PC-3 (cell line): ENCODE results near the gene RFXANK. TPM values are rescaled to one million over a fixed set of nuclear protein-coding genes. Genes with fewer than 3 reads are reported as not detected.

Experiments used
- ATAC-seq: fragments of 200-7000 bp; cut with Tn5 transposase; 2 replicates; pipeline ENCODE4 v1.9.1; 2020; ENCODE audit warnings: mild to moderate bottlenecking, moderate library complexity
- BruUV-seq: library from RNA; stranded (reverse); fragments of 400-500 nt; replicated peaks from 2 replicates; lab custom pipeline; 2021; lab: Mats Ljungman, UMichigan
- CTCF ChIA-PET: fragments of 300-600 bp; sonication (Branson Sonifier 250); formaldehyde crosslinking; loops from one replicate; lab custom pipeline; 2022; ENCODE audit warnings: antibody characterized with exemption; lab: Charles Lee
- POLR2A ChIA-PET: fragments of 300-600 bp; sonication (Branson Sonifier 250); formaldehyde crosslinking; loops from one replicate; lab custom pipeline; 2022; ENCODE audit warnings: antibody characterized with exemption; ENCODE audit not compliant: unreplicated experiment; lab: Charles Lee
- DNase-seq: peaks from one replicate; pipeline ENCODE4 v3.0.0-alpha.2; 2015
- H2AFZ ChIP-seq: fragments of 300-600 bp; sonication (generic); 2 replicates; pipeline ENCODE4 v1.6.0; 2016; ENCODE audit warnings: antibody characterized with exemption, low read length
- H3F3A ChIP-seq: fragments of 300-600 bp; sonication (generic); one replicate; pipeline ENCODE4 v1.6.0; 2017; ENCODE audit warnings: antibody characterized with exemption, low read length, control low read depth, mild to moderate bottlenecking; ENCODE audit not compliant: unreplicated experiment
- H3K27ac ChIP-seq: fragments of 300-600 bp; sonication (generic); 2 replicates; pipeline ENCODE4 v1.5.1; 2016; ENCODE audit warnings: mild to moderate bottlenecking, low read length
- H3K27me3 ChIP-seq: fragments of 300-600 bp; sonication (generic); 2 replicates; pipeline ENCODE4 v1.6.1; 2016; ENCODE audit warnings: low read length, mixed read lengths
- H3K36me3 ChIP-seq: fragments of 300-600 bp; sonication (generic); 2 replicates; pipeline ENCODE4 v1.6.1; 2016; ENCODE audit warnings: low read depth, mixed run types, low read length, mixed read lengths
- H3K4me1 ChIP-seq: fragments of 300-600 bp; sonication (generic); 2 replicates; pipeline ENCODE4 v1.5.1; 2016; ENCODE audit warnings: low read length; ENCODE audit not compliant: insufficient read depth
- H3K4me2 ChIP-seq: fragments of 300-600 bp; sonication (generic); 2 replicates; pipeline ENCODE4 v1.6.0; 2016; ENCODE audit warnings: low read length
- H3K4me3 ChIP-seq: fragments of 300-600 bp; sonication (generic); 2 replicates; pipeline ENCODE4 v1.5.1; 2016; ENCODE audit warnings: mild to moderate bottlenecking, low read length, mixed read lengths
- H3K79me2 ChIP-seq: fragments of 300-600 bp; sonication (generic); 2 replicates; pipeline ENCODE4 v1.6.1; 2017; ENCODE audit warnings: low read length, mixed read lengths
- H3K9ac ChIP-seq: fragments of 300-600 bp; sonication (generic); 2 replicates; pipeline ENCODE4 v1.6.0; 2016; ENCODE audit warnings: mild to moderate bottlenecking, low read length
- H3K9me2 ChIP-seq: fragments of 300-600 bp; sonication (generic); replicated peaks from 2 replicates; pipeline ENCODE4 v1.6.1; 2016; ENCODE audit warnings: mixed run types, low read length, mixed read lengths
- H3K9me3 ChIP-seq: fragments of 300-600 bp; sonication (generic); 2 replicates; pipeline ENCODE4 v1.6.1; 2016; ENCODE audit warnings: low read length, mixed read lengths
- H4K20me1 ChIP-seq: fragments of 300-600 bp; sonication (generic); 2 replicates; pipeline ENCODE4 v1.6.1; 2016; ENCODE audit warnings: low read length, mixed read lengths
- CTCF ChIP-seq: fragments of 300-600 bp; sonication (generic); conservative IDR thresholded peaks from 2 replicates; pipeline ENCODE4 v1.5.1; 2017; ENCODE audit warnings: antibody characterized with exemption, low read depth, mild to moderate bottlenecking, low read length
- EZH2 ChIP-seq: fragments of 300-600 bp; sonication (generic); IDR thresholded peaks from one replicate; pipeline ENCODE4 v1.6.1; 2017; ENCODE audit warnings: antibody characterized with exemption, mild to moderate bottlenecking, low read length; ENCODE audit not compliant: unreplicated experiment
- EZH2phosphoT487 ChIP-seq: fragments of 300-600 bp; sonication (generic); IDR thresholded peaks from 2 replicates; pipeline ENCODE4 v1.6.1; 2018; ENCODE audit warnings: mild to moderate bottlenecking, antibody characterized with exemption, low read length, borderline replicate concordance
- intact Hi-C: fragments of 100-400 bp; cut with micrococcal nuclease; formaldehyde crosslinking; loops from 2 replicates; pipeline ENCODE4 v1.9.0; 2023
- total RNA-seq: library from RNA; depleted of rRNA; stranded (reverse); fragments of >200 nt; gene quantifications from 2 replicates; pipeline ENCODE4 v1.2.3, GENCODE V29; 2014

The RFXANK gene
- total RNA-seq, 1 experiment from 2014 or later, result 88.5 TPM

- Histone ChIP-seq H3K36me3 (peaks cover 8% of the 10 kb centered on the region), H3K4me3 (no peak overlapping the region), H3K4me1 (peaks cover 13% of the 10 kb centered on the region), H3K9me3 (no peaks in the 10 kb centered on the region), H3K27me3 (no peaks in the 10 kb centered on the region), H3K9me2 (no peaks in the 10 kb centered on the region), H2AFZ (no peak overlapping the region), H4K20me1 (no peaks in the 10 kb centered on the region), H3K9ac (no peak overlapping the region), H3K4me2 (no peak overlapping the region), H3K27ac (no peak overlapping the region), H3F3A (no peaks in the 10 kb centered on the region), H3K79me2 (peaks cover 20% of the 10 kb centered on the region)
- BruUV-seq, result no TSS peak
- TF ChIP-seq EZH2phosphoT487 (no peak), CTCF (no peak), EZH2 (no peak)
- ChIA-PET CTCF (no interaction called here), POLR2A (no interaction called here)
- ATAC-seq, result no peak
- DNase-seq, result no peak
- intact Hi-C loops, result no loop called here
Observed at GRCh38 chr19:19205416-19206410, 13.7 kb downstream of the RFXANK start.

- no peak overlapping the region for H3K27ac ChIP-seq
- peaks cover 4% of the 10 kb centered on the region; the same call in 1 of the 2 replicates for H3K36me3 ChIP-seq
- H3K4me1 ChIP-seq, result peaks cover 12% of the 10 kb centered on the region
- no peak overlapping the region for H3K4me2 ChIP-seq
- ChIA-PET POLR2A (no interaction called here), CTCF (no interaction called here)
- no peak overlapping the region for H3K4me3 ChIP-seq
- peaks cover 12% of the 10 kb centered on the region for H3K79me2 ChIP-seq
- BruUV-seq, result no TSS peak
- peaks cover 6% of the 10 kb centered on the region for H3K27me3 ChIP-seq
- intact Hi-C loops, result no loop called here
- H3K9me3 ChIP-seq, result no peaks in the 10 kb centered on the region
- H2AFZ ChIP-seq, result no peak overlapping the region
- TF ChIP-seq CTCF, result no peak
- TF ChIP-seq EZH2, result no peak
- TF ChIP-seq EZH2phosphoT487, result no peak
- H4K20me1 ChIP-seq, result no peaks in the 10 kb centered on the region
- DNase-seq (no peak), ATAC-seq (no peak)
- H3K9ac ChIP-seq, result no peak overlapping the region
- H3F3A ChIP-seq, result no peaks in the 10 kb centered on the region
- no peaks in the 10 kb centered on the region for H3K9me2 ChIP-seq
Observed at GRCh38 chr19:19206938-19207337, 14.9 kb downstream of the RFXANK start.
